Right lobe of liver (tissue), 4 donors: ENCODE measurements around the gene LINC00632.

ENCODE experiments used
- CTCF ChIP-seq, 4 donors: fragments of 200-600 bp in 3 of 4; fragments of 450-650 bp in 1 of 4; IDR thresholded peaks; one replicate each; pipeline versions ENCODE4 v1.5.1 to v1.8.0; 2016 to 2022; ENCODE audit warnings: antibody characterized with exemption in 4 of 4, mild to moderate bottlenecking in 2 of 4
- POLR2A ChIP-seq: fragments of 450-650 bp; IDR thresholded peaks from one replicate; pipeline ENCODE4 v1.6.1; 2017; ENCODE audit warnings: antibody characterized with exemption, mild to moderate bottlenecking
- donor health status: DM: no; HTN: no; CAD: no.
- donor health status: DM: no; HTN: no; CAD: no.
- donor health status: DM: no; HTN: yes; CAD: no.

- TF ChIP-seq CTCF (IDR thresholded peaks at IDR 0.05) (no peak), POLR2A (no peak)
Measured at GRCh38 chrX:140767646-140768045, 58.1 kb downstream of the LINC00632 start.
